T-helper 2 cell treated with Interferon-gamma antibody and Interleukin-4, amounts not matched to agents 5 μg/mL and 100 μg/mL, for 36 hours (primary cell): ENCODE data around the gene KIFC3.

ENCODE experiments used
- DNase-seq: peaks from one replicate; pipeline ENCODE4 v3.0.0; 2021; ENCODE audit warnings: low spot score
- H3K27ac Mint-ChIP-seq: one replicate; pipeline ENCODE4 v1.8.0; 2021; ENCODE audit warnings: mild to moderate bottlenecking, mixed read lengths
- H3K27me3 Mint-ChIP-seq: one replicate; pipeline ENCODE4 v1.8.0; 2021; ENCODE audit warnings: low read depth, mixed read lengths
- H3K36me3 Mint-ChIP-seq: one replicate; pipeline ENCODE4 v1.8.0; 2021; ENCODE audit warnings: low read depth, mixed read lengths
- H3K4me1 Mint-ChIP-seq: one replicate; pipeline ENCODE4 v1.8.0; 2021; ENCODE audit warnings: low read depth, mixed read lengths
- H3K4me3 Mint-ChIP-seq: one replicate; pipeline ENCODE4 v1.8.0; 2022; ENCODE audit warnings: mild to moderate bottlenecking, moderate library complexity, mixed read lengths
- H3K9me3 Mint-ChIP-seq: one replicate; pipeline ENCODE4 v1.8.0; 2021; ENCODE audit warnings: mixed read lengths

KIFC3 gene

GRCh38 chr16:57834936-57835335, 32.6 kb upstream of the KIFC3 start:
- no peak overlapping the region for H3K27ac Mint-ChIP-seq
- H3K9me3 Mint-ChIP-seq = no peaks in the 10 kb centered on the region
- H3K4me3 Mint-ChIP-seq = no peak overlapping the region
- peaks cover 2% of the 10 kb centered on the region for H3K27me3 Mint-ChIP-seq
- no peaks in the 10 kb centered on the region for H3K36me3 Mint-ChIP-seq
- no peaks in the 10 kb centered on the region for H3K4me1 Mint-ChIP-seq
- DNase-seq = no peak

DNA sequence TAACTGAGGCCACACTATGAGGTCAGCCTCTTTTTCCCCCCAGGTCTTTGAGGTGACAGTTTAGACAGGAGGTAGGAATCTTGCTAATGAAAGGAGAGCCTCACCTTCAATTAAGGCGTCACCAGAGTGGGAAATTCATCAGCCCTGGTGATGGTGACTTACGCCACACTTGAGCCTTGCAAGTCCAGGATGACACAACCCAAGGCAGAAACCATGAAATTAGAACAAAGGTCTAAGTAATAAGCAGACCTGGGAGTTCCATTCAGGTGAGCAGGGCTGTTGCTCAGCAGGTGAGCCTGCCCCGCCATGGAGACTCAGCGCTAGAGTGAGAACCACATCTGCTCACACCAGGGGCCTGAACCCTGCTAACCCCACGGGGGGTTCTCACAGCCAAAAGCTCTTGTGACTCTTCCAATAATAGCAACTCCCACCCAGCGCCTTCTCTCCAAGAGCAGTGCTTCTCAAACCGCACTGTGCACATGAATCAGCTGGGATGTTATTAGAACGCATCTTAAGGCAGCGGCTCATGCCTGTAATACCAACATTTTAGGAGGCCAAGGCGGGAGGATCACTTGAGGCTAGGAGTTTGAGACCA, 28.7 kb upstream of the KIFC3 start:
- no peak for DNase-seq
- H3K27ac Mint-ChIP-seq = no peak overlapping the region
- no peaks in the 10 kb centered on the region for H3K9me3 Mint-ChIP-seq
- no peaks in the 10 kb centered on the region for H3K36me3 Mint-ChIP-seq
- H3K4me3 Mint-ChIP-seq = no peak overlapping the region
- H3K27me3 Mint-ChIP-seq = peaks cover 2% of the 10 kb centered on the region
- H3K4me1 Mint-ChIP-seq = no peaks in the 10 kb centered on the region

GRCh38 chr16:57829969-57830360, 27.7 kb upstream of the KIFC3 start:
- no peaks in the 10 kb centered on the region for H3K9me3 Mint-ChIP-seq
- H3K27me3 Mint-ChIP-seq = peaks cover 4% of the 10 kb centered on the region
- no peaks in the 10 kb centered on the region for H3K36me3 Mint-ChIP-seq
- H3K4me3 Mint-ChIP-seq = no peak overlapping the region
- DNase-seq = no peak
- no peaks in the 10 kb centered on the region for H3K4me1 Mint-ChIP-seq
- H3K27ac Mint-ChIP-seq = no peak overlapping the region

- Mint-ChIP-seq H3K9me3 (no peaks in the 10 kb centered on the region), H3K36me3 (no peaks in the 10 kb centered on the region), H3K4me1 (no peaks in the 10 kb centered on the region), H3K4me3 (no peak overlapping the region), H3K27me3 (peaks cover 8% of the 10 kb centered on the region), H3K27ac (no peak overlapping the region)
- DNase-seq = no peak
These were observed 26.2 kb upstream of the KIFC3 start for GRCh38 chr16:57828272-57829161.

GRCh38 chr16:57826706-57827625, 24.7 kb upstream of the KIFC3 start:
- no peaks in the 10 kb centered on the region for H3K4me1 Mint-ChIP-seq
- no peaks in the 10 kb centered on the region for H3K36me3 Mint-ChIP-seq
- no peak overlapping the region for H3K27ac Mint-ChIP-seq
- no peak for DNase-seq
- no peak overlapping the region for H3K4me3 Mint-ChIP-seq
- H3K27me3 Mint-ChIP-seq = peaks cover 13% of the 10 kb centered on the region
- no peaks in the 10 kb centered on the region for H3K9me3 Mint-ChIP-seq

DNA sequence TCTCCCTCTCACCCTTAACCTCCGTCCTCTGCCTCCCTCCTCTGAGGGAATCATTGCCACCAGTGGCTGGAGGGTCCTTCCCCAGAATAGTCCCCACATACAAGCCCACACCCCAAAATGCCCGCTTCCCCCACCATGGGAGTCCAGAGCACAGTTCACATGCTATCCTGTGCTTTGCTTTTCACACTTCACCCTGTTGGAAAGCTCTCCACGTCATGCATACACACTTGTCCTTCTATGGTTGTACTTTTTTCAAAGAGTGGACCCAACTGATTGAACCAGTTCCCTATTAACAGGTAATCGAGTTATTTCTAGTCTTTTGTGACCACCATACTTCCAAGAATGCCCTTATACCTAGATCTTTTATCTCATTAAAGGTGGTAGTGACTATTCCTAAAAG, 23.8 kb upstream of the KIFC3 start:
- no peak for DNase-seq
- Mint-ChIP-seq H3K36me3 (no peaks in the 10 kb centered on the region), H3K9me3 (no peaks in the 10 kb centered on the region), H3K4me1 (no peaks in the 10 kb centered on the region), H3K27me3 (peaks cover 18% of the 10 kb centered on the region), H3K27ac (no peak overlapping the region), H3K4me3 (no peak overlapping the region)

DNA sequence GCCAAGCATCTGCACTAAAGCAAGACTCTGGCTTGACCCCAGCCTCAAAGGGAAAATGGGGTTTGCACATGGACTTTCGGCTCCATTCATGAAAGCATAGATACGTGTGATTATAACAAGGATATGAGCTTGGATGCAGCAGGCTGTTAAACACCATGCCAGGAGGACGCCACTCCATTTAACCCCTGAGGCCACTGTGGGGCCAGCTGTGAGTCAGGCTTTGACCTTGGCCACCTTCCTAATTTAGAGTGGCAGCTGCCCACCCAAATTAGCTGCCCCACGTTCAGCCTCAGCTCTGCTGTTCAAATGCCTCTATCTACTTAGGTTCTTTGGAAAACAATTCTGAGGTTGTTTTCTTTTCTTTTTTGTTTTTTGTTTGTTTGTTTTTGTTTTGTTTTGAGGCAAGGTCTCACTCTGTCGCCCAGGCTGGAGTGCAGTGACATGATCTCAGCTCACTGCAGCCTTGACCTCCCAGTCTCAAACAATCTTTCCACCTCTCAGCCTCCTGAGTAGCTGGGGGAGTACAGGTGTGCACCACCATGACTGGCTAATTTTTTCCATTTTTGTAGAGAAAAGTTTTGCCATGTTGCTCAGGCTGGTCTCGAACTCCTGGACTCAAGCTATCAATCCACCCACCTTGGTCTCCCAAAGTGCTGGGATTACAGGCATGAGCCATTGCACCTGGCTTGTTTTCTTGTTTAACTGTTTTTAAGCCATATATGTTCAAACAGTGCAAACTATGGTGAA, 23.2 kb upstream of the KIFC3 start:
- Mint-ChIP-seq H3K27me3 (peaks cover 19% of the 10 kb centered on the region), H3K36me3 (no peaks in the 10 kb centered on the region), H3K27ac (no peak overlapping the region), H3K4me3 (no peak overlapping the region), H3K4me1 (no peaks in the 10 kb centered on the region), H3K9me3 (no peaks in the 10 kb centered on the region)
- no peak for DNase-seq

GRCh38 chr16:57824888-57825287, 22.6 kb upstream of the KIFC3 start:
- H3K27ac Mint-ChIP-seq = no peak overlapping the region

DNA sequence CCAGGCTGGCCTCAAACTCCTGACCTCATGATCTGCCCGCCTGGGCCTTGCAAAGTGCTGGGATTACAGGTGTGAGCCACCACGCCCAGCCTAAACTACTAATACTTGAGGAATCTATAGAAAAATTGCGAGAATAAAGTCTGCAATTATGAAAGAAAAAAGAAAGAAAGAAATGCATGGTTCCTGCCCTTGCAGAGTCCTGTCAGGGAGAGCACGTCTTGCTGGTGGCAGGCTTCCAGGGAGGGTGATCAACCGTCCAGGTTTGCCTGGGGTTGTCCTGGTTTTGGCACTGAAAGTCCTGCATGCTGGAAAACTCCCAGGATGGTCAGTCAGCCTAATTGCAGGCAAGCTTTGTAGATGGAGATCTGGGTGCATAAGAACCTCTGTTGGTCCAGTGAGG, 21.5 kb upstream of the KIFC3 start:
- H3K9me3 Mint-ChIP-seq = no peaks in the 10 kb centered on the region
- H3K4me3 Mint-ChIP-seq = no peak overlapping the region
- peaks cover 19% of the 10 kb centered on the region for H3K27me3 Mint-ChIP-seq
- no peaks in the 10 kb centered on the region for H3K36me3 Mint-ChIP-seq
- no peak overlapping the region for H3K27ac Mint-ChIP-seq
- DNase-seq = no peak
- no peaks in the 10 kb centered on the region for H3K4me1 Mint-ChIP-seq

More at GRCh38 chr16:57824888-57825287, 22.6 kb upstream of the KIFC3 start:
- Mint-ChIP-seq H3K4me3 (no peak overlapping the region), H3K9me3 (no peaks in the 10 kb centered on the region), H3K27me3 (peaks cover 19% of the 10 kb centered on the region), H3K36me3 (no peaks in the 10 kb centered on the region), H3K4me1 (no peaks in the 10 kb centered on the region)
- no peak for DNase-seq

GRCh38 chr16:57822856-57823255, 20.6 kb upstream of the KIFC3 start:
- H3K36me3 Mint-ChIP-seq = no peaks in the 10 kb centered on the region
- no peak overlapping the region for H3K4me3 Mint-ChIP-seq
- peaks cover 19% of the 10 kb centered on the region for H3K27me3 Mint-ChIP-seq
- H3K27ac Mint-ChIP-seq = no peak overlapping the region
- H3K9me3 Mint-ChIP-seq = no peaks in the 10 kb centered on the region
- DNase-seq = no peak
- no peaks in the 10 kb centered on the region for H3K4me1 Mint-ChIP-seq

GRCh38 chr16:57822018-57822553, 19.8 kb upstream of the KIFC3 start:
- Mint-ChIP-seq H3K4me3 (no peak overlapping the region), H3K27me3 (peaks cover 19% of the 10 kb centered on the region), H3K27ac (no peak overlapping the region), H3K9me3 (no peaks in the 10 kb centered on the region), H3K36me3 (no peaks in the 10 kb centered on the region), H3K4me1 (no peaks in the 10 kb centered on the region)
- DNase-seq = no peak

GRCh38 chr16:57821149-57821971, 19.1 kb upstream of the KIFC3 start:
- Mint-ChIP-seq H3K36me3 (no peaks in the 10 kb centered on the region), H3K27ac (no peak overlapping the region), H3K27me3 (peaks cover 19% of the 10 kb centered on the region), H3K4me3 (no peak overlapping the region), H3K4me1 (peaks cover 2% of the 10 kb centered on the region), H3K9me3 (no peaks in the 10 kb centered on the region)
- DNase-seq = no peak
